HepG2 (cell line): Measurements from ENCODE around the gene GPN2. TPM values are rescaled to one million over a fixed set of nuclear protein-coding genes. Genes with fewer than 3 reads are reported as not detected.

Experiments
- ARID2 ChIP-seq: sonication (generic); formaldehyde crosslinking; IDR thresholded peaks from 2 replicates; pipeline ENCODE4 v1.8.1; 2022; ENCODE audit warnings: mild to moderate bottlenecking, missing genetic modification reagents, borderline replicate concordance
- GMEB1 ChIP-seq: sonication (generic); formaldehyde crosslinking; IDR thresholded peaks from 2 replicates; pipeline ENCODE4 v1.5.1; 2020; ENCODE audit warnings: missing genetic modification reagents, mild to moderate bottlenecking, borderline replicate concordance
- NAIF1 ChIP-seq: sonication (generic); formaldehyde crosslinking; IDR thresholded peaks from 2 replicates; pipeline ENCODE4 v1.5.0; 2020; ENCODE audit warnings: mild to moderate bottlenecking, missing genetic modification reagents, borderline replicate concordance
- PAWR ChIP-seq: sonication (generic); formaldehyde crosslinking; IDR thresholded peaks from 2 replicates; pipeline ENCODE4 v1.4.0; 2020; ENCODE audit warnings: missing genetic modification reagents, mild to moderate bottlenecking, borderline replicate concordance
- SALL1 ChIP-seq: sonication (generic); formaldehyde crosslinking; IDR thresholded peaks from 2 replicates; pipeline ENCODE4 v1.8.0; 2022; ENCODE audit warnings: mild to moderate bottlenecking, missing genetic modification reagents
- TFDP1 ChIP-seq: IDR thresholded peaks from 2 replicates; pipeline ENCODE4 v1.6.1; 2016; ENCODE audit warnings: missing compliant biosample characterization, missing genetic modification reagents, borderline replicate concordance
- ZBTB25 ChIP-seq: IDR thresholded peaks from 2 replicates; pipeline ENCODE4 v1.6.1; 2018; ENCODE audit warnings: missing genetic modification reagents
- ZNF549 ChIP-seq: sonication (generic); formaldehyde crosslinking; IDR thresholded peaks from 2 replicates; pipeline ENCODE4 v1.5.0; 2020; ENCODE audit warnings: missing genetic modification reagents
- ZNF556 ChIP-seq: sonication (generic); formaldehyde crosslinking; IDR thresholded peaks from 2 replicates; pipeline ENCODE4 v1.4.0; 2020; ENCODE audit warnings: mild to moderate bottlenecking, missing genetic modification reagents, borderline replicate concordance
- ZNF800 ChIP-seq: sonication (generic); formaldehyde crosslinking; IDR thresholded peaks from 2 replicates; pipeline ENCODE4 v1.4.0; 2020; ENCODE audit warnings: missing genetic modification reagents
- polyA plus RNA-seq, 8 experiments: library from polyadenylated mRNA; depleted of rRNA in 3 of 8; stranded (reverse) in 7 of 8; unstranded in 1 of 8; fragments of >200 nt; fragmentation: Illumina TruSeq in 4 of 8; extraction: Trizol in 4 of 8; gene quantifications; 2 replicates each; pipeline versions ENCODE4 v1.2.1 to v1.2.3, GENCODE V29; 2011 to 2016; ENCODE audit warnings: low read depth in 4 of 8, missing spikeins in 1 of 8, mixed read lengths in 1 of 8; ENCODE audit not compliant: insufficient read depth in 1 of 8
- total RNA-seq, 5 experiments: library from RNA; depleted of rRNA; stranded (reverse); fragments of >200 nt; fragmentation: Illumina TruSeq; extraction: Trizol; gene quantifications; 2 replicates each; pipeline ENCODE4 v1.2.3, GENCODE V29; 2016; ENCODE audit warnings: low read depth in 1 of 5

The GPN2 gene
- total and polyA plus RNA-seq, 2 of the 13 experiments (the other 11 are each of a cell fraction or from before 2014, with no cell fraction given) = 19.3 to 38.9 TPM

GRCh38 chr1:26888231-26888630 is 1.9 kb downstream of the GPN2 start (continued):
- TF ChIP-seq TFDP1 (CRISPR knock-in tag) (no peak), ZBTB25 (CRISPR knock-in tag) (no peak), SALL1 (CRISPR knock-in tag) (no peak), ARID2 (CRISPR knock-in tag) (no peak), NAIF1 (CRISPR knock-in tag) (no peak), GMEB1 (no peak), ZNF800 (CRISPR knock-in tag) (no peak), ZNF549 (no peak), PAWR (CRISPR knock-in tag) (no peak), ZNF556 (CRISPR knock-in tag) (no peak)
- TF ChIP-seq, all 625 proteins: peak for 0
